ENCODE measurements around the gene TXNRD2. TPM values are rescaled to one million over a fixed set of nuclear protein-coding genes. Genes with fewer than 3 reads are reported as not detected.
"Not testable (repeated sequence)": the region's sequence is repeated elsewhere in the genome, so short reads cannot be mapped to it uniquely, and the experiment has no call there.

The TXNRD2 gene
- total RNA-seq, 3 donors from 2014 or later, result 15.4 to 21.6 (median 19.4) TPM

GRCh38 chr22:19883446-19883845 is 58.2 kb downstream of the TXNRD2 start:
- not testable (repeated sequence) for DNase-seq; H3K9me3 Mint-ChIP-seq; H3K4me3 Mint-ChIP-seq; H3K27me3 Mint-ChIP-seq (ENCODE audit: low read depth); ATAC-seq; H3K36me3 Mint-ChIP-seq (ENCODE audit: insufficient read depth)
- peaks cover 30% of the 10 kb centered on the region for H3K4me1 Mint-ChIP-seq (ENCODE audit: low read depth)

GRCh38 chr22:19882446-19883381 is 58.9 kb downstream of the TXNRD2 start:
- Mint-ChIP-seq H3K27me3 (ENCODE audit: low read depth) (no peaks in the 10 kb centered on the region), H3K4me1 (ENCODE audit: low read depth) (peaks cover 23% of the 10 kb centered on the region), H3K4me3 (no peak overlapping the region), H3K9me3 (no peaks in the 10 kb centered on the region), H3K36me3 (ENCODE audit: insufficient read depth) (no peaks in the 10 kb centered on the region)
- DNase-seq (no peak), ATAC-seq (no peak)

GRCh38 chr22:19880786-19881569 is 60.6 kb downstream of the TXNRD2 start:
- H3K27me3 Mint-ChIP-seq (ENCODE audit: low read depth), result no peaks in the 10 kb centered on the region
- H3K4me3 Mint-ChIP-seq, result no peak overlapping the region
- no peak for DNase-seq
- H3K36me3 Mint-ChIP-seq (ENCODE audit: insufficient read depth), result no peaks in the 10 kb centered on the region
- no peak for ATAC-seq
- H3K9me3 Mint-ChIP-seq, result no peaks in the 10 kb centered on the region
- H3K4me1 Mint-ChIP-seq (ENCODE audit: low read depth), result peaks cover 5% of the 10 kb centered on the region

- Mint-ChIP-seq H3K36me3 (ENCODE audit: insufficient read depth) (no peaks in the 10 kb centered on the region), H3K4me3 (no peak overlapping the region), H3K27me3 (ENCODE audit: low read depth) (no peaks in the 10 kb centered on the region), H3K4me1 (ENCODE audit: low read depth) (no peaks in the 10 kb centered on the region), H3K9me3 (no peaks in the 10 kb centered on the region)
- DNase-seq (no peak), ATAC-seq (no peak)
Measured at GRCh38 chr22:19879992-19880785, 61.4 kb downstream of the TXNRD2 start.

- ATAC-seq (no peak), DNase-seq (no peak)
Measured at GRCh38 chr22:19879643-19879991, 62.0 kb downstream of the TXNRD2 start.

GRCh38 chr22:19879246-19879570 is 62.4 kb downstream of the TXNRD2 start:
- H3K4me1 Mint-ChIP-seq (ENCODE audit: low read depth), result peaks cover 6% of the 10 kb centered on the region
- H3K27me3 Mint-ChIP-seq (ENCODE audit: low read depth), result no peaks in the 10 kb centered on the region
- H3K9me3 Mint-ChIP-seq, result no peaks in the 10 kb centered on the region
- ATAC-seq (no peak), DNase-seq (no peak)
- no peak overlapping the region for H3K4me3 Mint-ChIP-seq
- no peaks in the 10 kb centered on the region for H3K36me3 Mint-ChIP-seq (ENCODE audit: insufficient read depth)

More at GRCh38 chr22:19879643-19879991, 62.0 kb downstream of the TXNRD2 start:
- H3K27me3 Mint-ChIP-seq (ENCODE audit: low read depth), result no peaks in the 10 kb centered on the region
- H3K9me3 Mint-ChIP-seq, result no peaks in the 10 kb centered on the region
- no peaks in the 10 kb centered on the region for H3K36me3 Mint-ChIP-seq (ENCODE audit: insufficient read depth)
- H3K4me1 Mint-ChIP-seq (ENCODE audit: low read depth), result peaks cover 2% of the 10 kb centered on the region
- H3K4me3 Mint-ChIP-seq, result no peak overlapping the region

GRCh38 chr22:19878461-19879245 is 63.0 kb downstream of the TXNRD2 start:
- ATAC-seq (no peak), DNase-seq (no peak)
- no peaks in the 10 kb centered on the region for H3K36me3 Mint-ChIP-seq (ENCODE audit: insufficient read depth)
- no peaks in the 10 kb centered on the region for H3K27me3 Mint-ChIP-seq (ENCODE audit: low read depth)
- no peak overlapping the region for H3K4me3 Mint-ChIP-seq
- no peaks in the 10 kb centered on the region for H3K9me3 Mint-ChIP-seq
- H3K4me1 Mint-ChIP-seq (ENCODE audit: low read depth), result peaks cover 9% of the 10 kb centered on the region

- Mint-ChIP-seq H3K4me3 (no peak overlapping the region), H3K27me3 (ENCODE audit: low read depth) (no peaks in the 10 kb centered on the region), H3K4me1 (ENCODE audit: low read depth) (peaks cover 9% of the 10 kb centered on the region), H3K9me3 (no peaks in the 10 kb centered on the region), H3K36me3 (ENCODE audit: insufficient read depth) (no peaks in the 10 kb centered on the region)
- DNase-seq, result peak; percentile 1
- no peak for ATAC-seq
Measured at GRCh38 chr22:19877626-19878339, 63.8 kb downstream of the TXNRD2 start.

GRCh38 chr22:19876941-19877625 is 64.5 kb downstream of the TXNRD2 start:
- H3K4me1 Mint-ChIP-seq (ENCODE audit: low read depth), result peaks cover 9% of the 10 kb centered on the region
- H3K4me3 Mint-ChIP-seq, result no peak overlapping the region
- ATAC-seq (no peak), DNase-seq (peak; percentile 1)
- no peaks in the 10 kb centered on the region for H3K27me3 Mint-ChIP-seq (ENCODE audit: low read depth)
- no peaks in the 10 kb centered on the region for H3K36me3 Mint-ChIP-seq (ENCODE audit: insufficient read depth)
- no peaks in the 10 kb centered on the region for H3K9me3 Mint-ChIP-seq

- no peak for DNase-seq
- Mint-ChIP-seq H3K4me3 (no peak overlapping the region), H3K27me3 (ENCODE audit: low read depth) (no peaks in the 10 kb centered on the region), H3K4me1 (ENCODE audit: low read depth) (peaks cover 9% of the 10 kb centered on the region), H3K9me3 (no peaks in the 10 kb centered on the region), H3K36me3 (ENCODE audit: insufficient read depth) (no peaks in the 10 kb centered on the region)
- no peak for ATAC-seq
Measured at GRCh38 chr22:19876314-19876940, 65.2 kb downstream of the TXNRD2 start.

GRCh38 chr22:19875531-19876313 is 65.9 kb downstream of the TXNRD2 start:
- no peak for DNase-seq
- no peak for ATAC-seq
- Mint-ChIP-seq H3K4me1 (ENCODE audit: low read depth) (peaks cover 9% of the 10 kb centered on the region), H3K4me3 (no peak overlapping the region), H3K9me3 (no peaks in the 10 kb centered on the region), H3K27me3 (ENCODE audit: low read depth) (no peaks in the 10 kb centered on the region), H3K36me3 (ENCODE audit: insufficient read depth) (no peaks in the 10 kb centered on the region)

- ATAC-seq (peak in 1 of 2 donors; percentile 15), DNase-seq (no peak)
- H3K27me3 Mint-ChIP-seq (ENCODE audit: low read depth), result no peaks in the 10 kb centered on the region
- no peak overlapping the region for H3K4me3 Mint-ChIP-seq
- H3K36me3 Mint-ChIP-seq (ENCODE audit: insufficient read depth), result no peaks in the 10 kb centered on the region
- peaks cover 9% of the 10 kb centered on the region for H3K4me1 Mint-ChIP-seq (ENCODE audit: low read depth)
- no peaks in the 10 kb centered on the region for H3K9me3 Mint-ChIP-seq
Measured at GRCh38 chr22:19875061-19875530, 66.5 kb downstream of the TXNRD2 start.
